ENCODE data around the gene IL12A.

Gene IL12A

GRCh38 chr3:159988617-159989271, at the start of gene IL12A:
Gene IL12A (plus strand): TSS chr3:159988835.
- no peak for DNase-seq (ENCODE audit: extremely low read depth, low read depth)
- TF ChIP-seq CTCF (IDR thresholded peaks at IDR 0.05; ENCODE audit: low read depth, low read length, missing control alignments): peak; percentile 95

GRCh38 chr3:159941038-159942000, 47.3 kb upstream of the IL12A start:
- H3K4me3 ChIP-seq (replicated peaks; ENCODE audit: low read depth, low read length): no peak overlapping the region
- DNase-seq (ENCODE audit: extremely low read depth, low read depth): no peak
- TF ChIP-seq CTCF (IDR thresholded peaks at IDR 0.05; ENCODE audit: low read depth, low read length, missing control alignments): no peak

More at GRCh38 chr3:159988617-159989271, at the start of gene IL12A:
- peak within 1 kb of the TSS; percentile 74 for H3K4me3 ChIP-seq (replicated peaks; ENCODE audit: low read depth, low read length)

- no peak for DNase-seq (ENCODE audit: extremely low read depth, low read depth)
- no peak for TF ChIP-seq CTCF (IDR thresholded peaks at IDR 0.05; ENCODE audit: low read depth, low read length, missing control alignments)
Measured at GRCh38 chr3:159944781-159945180, 43.9 kb upstream of the IL12A start.

DNA sequence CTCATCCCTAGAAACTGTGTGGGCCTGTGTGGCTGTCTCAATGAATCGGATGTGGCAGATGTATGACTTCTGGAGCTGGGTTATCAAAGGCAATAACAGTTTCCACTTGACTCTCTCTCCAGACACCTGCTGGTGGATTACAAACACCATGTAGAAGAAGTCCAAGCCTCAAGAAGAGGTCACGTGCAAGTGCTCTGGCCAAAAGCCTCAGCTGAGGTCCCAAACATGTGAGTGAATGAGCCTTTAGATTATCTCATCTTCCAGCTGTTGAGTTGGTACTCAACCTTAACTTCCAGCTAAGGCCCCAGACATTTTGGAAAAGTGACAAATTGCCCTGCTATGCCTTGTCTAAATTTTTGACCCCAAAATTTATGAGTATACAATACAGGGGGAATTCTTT, 42.7 kb upstream of the IL12A start:
- DNase-seq (ENCODE audit: extremely low read depth, low read depth): no peak

More at GRCh38 chr3:159944781-159945180, 43.9 kb upstream of the IL12A start:
- no peak overlapping the region for H3K4me3 ChIP-seq (replicated peaks; ENCODE audit: low read depth, low read length)

DNA sequence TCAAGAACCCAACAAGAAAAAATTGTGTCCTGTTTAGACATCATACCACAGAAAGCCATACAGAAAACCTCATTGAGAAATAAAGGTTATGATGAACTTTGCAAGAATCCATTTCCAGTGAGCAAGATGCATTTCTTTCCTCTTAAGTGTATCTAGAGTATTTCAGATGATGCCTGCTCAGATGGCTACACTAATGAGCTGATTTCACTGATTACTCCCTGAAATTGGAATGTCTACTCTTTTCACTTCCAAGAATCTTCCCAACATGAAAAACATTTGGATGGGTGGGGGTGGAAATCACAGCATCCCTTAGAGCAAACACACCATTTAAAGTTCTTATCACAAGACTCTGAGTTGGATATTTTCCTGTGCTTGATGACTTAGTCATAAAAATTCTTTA, 41.4 kb upstream of the IL12A start:
- no peak for TF ChIP-seq CTCF (IDR thresholded peaks at IDR 0.05; ENCODE audit: low read depth, low read length, missing control alignments)
- no peak overlapping the region for H3K4me3 ChIP-seq (replicated peaks; ENCODE audit: low read depth, low read length)
- DNase-seq (ENCODE audit: extremely low read depth, low read depth): no peak

More for the DNA sequence above, 42.7 kb upstream of the IL12A start:
- no peak overlapping the region for H3K4me3 ChIP-seq (replicated peaks; ENCODE audit: low read depth, low read length)
- TF ChIP-seq CTCF (IDR thresholded peaks at IDR 0.05; ENCODE audit: low read depth, low read length, missing control alignments): no peak

DNA sequence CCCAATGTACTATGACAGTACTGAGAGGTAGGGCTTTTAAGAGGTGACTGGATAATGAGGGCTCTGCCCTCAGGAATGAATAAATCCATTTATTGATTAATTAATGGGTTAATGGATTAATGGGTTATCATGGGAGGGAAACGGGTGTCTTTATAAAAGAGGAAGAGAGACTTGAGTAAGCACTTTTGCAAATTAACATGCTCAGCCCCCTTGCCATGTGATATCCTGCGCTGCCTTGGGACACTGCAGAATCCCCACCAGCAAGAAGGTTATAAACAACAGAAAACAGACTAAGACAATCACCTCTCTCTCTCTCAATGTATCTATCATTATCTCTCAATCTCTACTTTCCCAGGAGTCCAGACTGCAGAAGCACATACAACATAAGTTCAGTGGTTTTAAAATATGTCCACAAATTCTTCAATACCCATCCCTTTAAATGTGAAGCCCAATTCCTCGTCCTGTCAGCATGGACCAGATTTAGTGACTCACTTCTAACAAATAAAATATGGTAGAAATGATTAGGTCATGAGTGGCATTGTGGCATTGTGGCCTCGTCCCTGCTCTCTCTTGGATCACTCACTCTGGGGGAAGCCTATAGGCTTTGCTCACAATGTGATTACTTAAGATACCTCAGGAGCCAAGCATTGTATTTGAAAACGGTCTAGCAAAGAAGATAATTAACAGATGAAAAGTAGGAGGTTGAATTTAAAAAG, 40.0 kb upstream of the IL12A start:
- no peak overlapping the region for H3K4me3 ChIP-seq (replicated peaks; ENCODE audit: low read depth, low read length)
- no peak for TF ChIP-seq CTCF (IDR thresholded peaks at IDR 0.05; ENCODE audit: low read depth, low read length, missing control alignments)
- DNase-seq (ENCODE audit: extremely low read depth, low read depth): no peak
